Esophagus muscularis mucosa (tissue), 3 donors: ENCODE data around the gene CLEC18C.

Experiments
- POLR2AphosphoS5 ChIP-seq, 2 donors: sonication (generic); formaldehyde crosslinking; IDR thresholded peaks; one replicate each; pipeline ENCODE4 v1.6.1; 2017; ENCODE audit warnings: antibody characterized with exemption in 2 of 2
- TF ChIP-seq, protein P1 (sequence below), 3 experiments: fragments of 200-600 bp in 2 of 3; fragments of 450-650 bp in 1 of 3; sonication (generic) in 2 of 3; IDR thresholded peaks; one replicate each; pipeline ENCODE4 v1.5.1; 2017 to 2019; ENCODE audit warnings: antibody characterized with exemption in 3 of 3, mild to moderate bottlenecking in 2 of 3, moderate library complexity in 1 of 3

DNA sequence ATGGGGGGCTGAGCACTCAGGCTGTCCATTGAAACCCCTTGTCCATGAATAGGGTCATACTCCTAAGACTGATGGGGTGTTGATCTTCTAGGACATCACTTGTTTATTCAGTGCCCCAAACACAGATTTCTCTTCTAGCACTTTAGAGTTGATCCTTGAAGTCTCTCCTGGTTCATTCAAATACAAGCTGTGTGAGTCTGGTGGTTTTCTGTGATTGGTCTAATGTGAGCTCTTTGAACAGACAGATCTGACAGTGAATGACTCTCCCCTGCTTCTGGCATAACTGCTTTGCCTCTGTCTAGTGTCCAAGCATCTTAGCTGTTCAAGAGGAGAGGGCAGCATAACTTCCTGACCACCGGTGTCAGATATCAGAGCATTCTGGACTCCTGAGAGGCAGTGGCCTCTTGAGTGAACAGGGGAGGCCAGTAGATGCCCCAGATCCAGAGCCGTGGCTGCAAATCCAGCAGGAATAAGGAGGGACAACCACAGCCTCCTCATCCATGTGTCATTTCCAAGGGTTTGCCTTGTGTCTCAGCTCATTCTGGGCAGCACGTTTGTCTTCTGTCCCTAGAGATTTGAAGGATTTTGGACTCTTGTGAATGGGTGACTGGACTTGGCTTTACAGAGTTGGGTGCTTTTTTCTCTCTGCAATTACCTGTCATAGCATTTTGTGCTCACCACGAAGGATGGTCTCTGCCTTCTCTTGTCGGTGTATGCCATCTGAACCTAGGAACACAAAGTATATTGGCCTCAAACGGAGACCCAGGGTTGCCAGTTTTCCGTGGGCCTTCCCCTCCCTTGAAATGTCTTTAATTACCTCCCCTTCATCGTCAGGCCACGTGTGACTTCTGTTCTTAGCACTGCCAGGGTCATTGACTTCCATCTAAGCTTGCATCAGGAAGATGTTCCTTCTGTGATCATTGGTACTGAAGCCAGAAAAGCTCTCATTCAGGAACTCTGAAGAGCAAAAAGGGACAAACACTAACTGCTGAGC is 13.9 kb upstream of the CLEC18C start:
- TF ChIP-seq, protein P1, sequence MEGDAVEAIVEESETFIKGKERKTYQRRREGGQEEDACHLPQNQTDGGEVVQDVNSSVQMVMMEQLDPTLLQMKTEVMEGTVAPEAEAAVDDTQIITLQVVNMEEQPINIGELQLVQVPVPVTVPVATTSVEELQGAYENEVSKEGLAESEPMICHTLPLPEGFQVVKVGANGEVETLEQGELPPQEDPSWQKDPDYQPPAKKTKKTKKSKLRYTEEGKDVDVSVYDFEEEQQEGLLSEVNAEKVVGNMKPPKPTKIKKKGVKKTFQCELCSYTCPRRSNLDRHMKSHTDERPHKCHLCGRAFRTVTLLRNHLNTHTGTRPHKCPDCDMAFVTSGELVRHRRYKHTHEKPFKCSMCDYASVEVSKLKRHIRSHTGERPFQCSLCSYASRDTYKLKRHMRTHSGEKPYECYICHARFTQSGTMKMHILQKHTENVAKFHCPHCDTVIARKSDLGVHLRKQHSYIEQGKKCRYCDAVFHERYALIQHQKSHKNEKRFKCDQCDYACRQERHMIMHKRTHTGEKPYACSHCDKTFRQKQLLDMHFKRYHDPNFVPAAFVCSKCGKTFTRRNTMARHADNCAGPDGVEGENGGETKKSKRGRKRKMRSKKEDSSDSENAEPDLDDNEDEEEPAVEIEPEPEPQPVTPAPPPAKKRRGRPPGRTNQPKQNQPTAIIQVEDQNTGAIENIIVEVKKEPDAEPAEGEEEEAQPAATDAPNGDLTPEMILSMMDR (IDR thresholded peaks at IDR 0.05) = no peak
- TF ChIP-seq POLR2AphosphoS5 (IDR thresholded peaks at IDR 0.05) = no peak
